AG08396 (cell line): ENCODE data around the gene ARL5A.

Experiments used
- DNase-seq: peaks from one replicate; pipeline ENCODE4 v3.0.0; 2012; ENCODE audit warnings: low spot score, mixed read lengths

Gene ARL5A

DNA sequence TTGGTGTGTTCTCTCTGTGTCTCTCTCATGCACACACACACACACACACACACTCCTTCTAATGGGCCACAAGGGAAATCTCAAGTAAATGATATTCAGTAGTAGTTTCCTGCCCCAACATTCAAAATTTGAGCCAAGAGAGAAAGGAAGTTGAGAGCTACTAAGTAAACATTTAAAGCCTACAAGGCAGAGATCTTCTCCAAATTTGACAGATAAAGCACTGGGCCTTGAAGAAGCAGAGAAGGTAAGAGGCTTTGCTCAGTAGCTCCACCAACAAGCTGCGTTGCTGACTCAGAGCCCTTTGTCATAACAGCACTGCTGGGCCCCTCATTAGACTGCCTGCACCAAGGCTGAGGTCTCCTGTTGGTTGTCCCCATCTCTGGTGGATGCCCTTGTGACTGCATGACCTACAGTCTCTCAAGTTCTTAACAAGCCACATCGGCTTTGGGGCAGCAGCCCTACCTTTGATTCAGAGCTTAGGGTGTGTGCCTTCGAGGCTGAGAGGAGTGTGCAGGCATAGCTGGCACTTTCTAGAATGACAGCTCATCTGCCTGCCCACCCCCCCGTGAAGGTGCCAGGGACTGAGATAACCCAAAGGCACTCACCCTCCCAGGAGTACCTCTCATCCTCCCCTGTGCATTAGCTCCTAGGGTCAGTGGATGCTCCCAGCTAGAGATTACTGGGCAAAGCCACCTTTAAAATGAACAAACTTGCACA, 61.6 kb downstream of the ARL5A start:
- no peak for DNase-seq

DNA sequence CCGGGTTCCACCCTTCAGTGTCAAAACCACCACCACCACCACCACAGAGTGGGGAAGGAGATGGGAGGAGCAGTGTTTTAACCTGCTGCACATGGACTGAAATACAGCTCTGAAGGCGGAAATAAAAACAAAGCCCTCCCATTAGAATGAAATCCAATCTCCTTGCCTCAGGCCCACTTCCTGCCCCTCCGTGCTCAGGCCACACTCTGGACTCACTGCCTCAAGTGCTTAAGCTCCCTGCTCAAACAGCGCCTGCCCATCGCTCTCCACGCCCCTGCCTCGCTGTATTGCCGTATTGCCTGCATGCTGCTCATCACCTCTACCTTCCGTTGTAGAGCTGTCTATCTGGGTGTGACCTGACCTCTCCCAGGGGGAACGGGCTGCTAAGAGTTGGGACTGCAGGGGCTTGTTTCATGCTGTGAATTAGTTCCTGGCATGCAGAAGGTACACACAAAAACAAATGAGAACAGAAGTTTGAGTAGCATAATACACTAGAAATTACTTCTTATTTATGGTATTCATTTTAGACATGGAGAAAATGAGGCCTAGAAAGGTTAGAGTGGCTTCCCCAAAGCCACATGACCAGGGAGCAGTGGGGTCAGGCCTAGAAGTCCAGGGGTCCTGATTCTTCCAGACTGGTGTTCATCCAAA, 62.3 kb downstream of the ARL5A start:
- no peak for DNase-seq

DNA sequence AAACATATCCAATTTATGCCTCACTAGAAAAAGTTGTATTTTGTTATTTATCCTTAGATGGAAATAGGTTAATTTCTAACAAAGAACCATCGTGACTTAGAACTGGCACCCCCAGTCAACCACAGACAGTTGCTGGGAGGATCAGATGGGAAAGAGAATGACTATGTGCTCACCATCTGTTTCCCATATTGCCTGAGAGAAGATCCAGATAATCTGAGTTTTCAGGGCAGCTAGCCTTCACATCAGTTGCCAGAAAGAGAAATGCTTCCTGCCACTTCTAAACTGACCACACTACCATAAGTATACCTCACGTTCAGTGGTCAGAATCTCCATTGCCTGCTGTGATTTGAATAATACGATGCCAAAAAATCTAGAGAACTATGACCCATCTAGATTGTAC, 65.5 kb downstream of the ARL5A start:
- DNase-seq: no peak

DNA sequence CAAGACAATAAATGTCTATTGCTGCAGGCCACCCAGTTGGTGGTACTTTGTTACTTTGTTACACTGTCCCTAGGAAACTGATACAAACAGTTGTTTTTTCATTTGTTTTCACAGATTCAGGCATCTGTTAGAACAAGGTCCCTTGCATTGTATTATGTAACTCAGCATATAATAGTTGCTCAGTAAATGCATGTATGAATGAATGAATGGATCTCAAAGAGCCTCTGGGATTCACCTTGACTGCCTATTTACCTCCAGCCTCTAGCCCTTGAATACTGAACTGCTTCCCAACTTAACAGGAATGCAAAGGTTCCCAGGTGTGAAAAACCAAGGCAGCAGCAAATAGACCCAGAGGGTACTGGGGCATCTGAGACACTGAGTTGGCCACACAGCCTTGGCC, 66.5 kb downstream of the ARL5A start:
- no peak for DNase-seq

DNA sequence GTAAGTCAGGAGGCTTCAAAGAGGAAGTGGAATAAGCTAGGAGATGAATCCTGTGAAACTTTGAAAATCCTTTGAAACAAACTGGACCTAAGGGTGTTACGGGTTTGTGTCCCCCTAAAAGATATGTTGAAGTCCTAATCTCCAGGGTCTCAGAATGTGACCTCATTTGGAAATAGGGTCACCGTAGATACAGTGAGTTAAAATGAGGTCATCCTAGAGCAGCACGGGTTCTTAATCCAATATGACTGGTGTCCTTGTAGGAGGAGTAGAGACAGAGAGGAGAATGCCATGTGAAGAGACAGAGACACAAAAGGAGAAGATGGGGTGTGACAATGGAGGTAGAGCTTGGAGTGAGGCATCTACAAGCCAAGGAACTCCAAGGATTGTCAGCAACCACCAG, 67.0 kb downstream of the ARL5A start:
- DNase-seq: no peak

DNA sequence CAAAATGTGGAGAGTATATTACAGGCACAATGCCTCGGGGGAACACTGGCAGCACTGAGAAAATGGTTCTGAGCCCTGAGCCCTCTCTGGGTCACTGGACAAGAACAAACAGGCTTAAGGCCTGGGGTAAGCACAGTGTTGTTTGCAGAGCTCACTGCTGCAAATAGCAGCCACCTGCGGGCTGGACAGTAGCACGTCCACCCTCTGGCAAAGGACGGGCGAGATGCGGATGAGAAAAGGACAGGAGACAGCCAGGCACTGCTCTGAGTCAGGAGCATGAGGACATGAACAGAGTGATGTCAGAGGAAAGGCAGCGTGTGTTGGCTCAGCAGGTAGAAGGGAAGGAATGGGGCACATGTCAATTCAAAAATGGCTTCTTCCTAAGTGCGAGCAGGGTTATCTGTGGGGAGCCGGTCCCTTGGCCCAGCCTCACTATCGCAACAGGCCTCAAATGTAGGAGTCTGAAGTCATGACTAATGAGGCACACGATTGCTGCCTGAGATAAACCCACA, 68.0 kb downstream of the ARL5A start:
- no peak for DNase-seq

DNA sequence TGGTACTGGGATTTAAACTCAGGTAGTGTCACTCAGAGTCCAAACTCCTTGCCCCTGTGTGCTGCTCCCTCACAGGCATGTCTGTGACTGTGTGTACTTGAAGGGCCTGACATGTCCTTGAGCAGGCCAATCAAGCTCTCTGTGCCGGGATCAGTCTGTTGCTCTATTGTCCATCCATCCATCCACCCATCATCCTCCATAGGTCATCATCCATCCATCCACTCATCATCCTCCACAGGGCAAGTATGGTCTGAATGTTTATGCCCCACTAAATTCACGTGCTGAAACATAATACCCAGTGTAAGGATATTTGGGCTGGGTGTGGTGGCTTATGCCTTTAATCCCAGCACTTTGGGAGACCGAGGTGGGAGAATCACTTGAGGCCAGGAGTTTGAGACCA, 69.5 kb downstream of the ARL5A start:
- no peak for DNase-seq

DNA sequence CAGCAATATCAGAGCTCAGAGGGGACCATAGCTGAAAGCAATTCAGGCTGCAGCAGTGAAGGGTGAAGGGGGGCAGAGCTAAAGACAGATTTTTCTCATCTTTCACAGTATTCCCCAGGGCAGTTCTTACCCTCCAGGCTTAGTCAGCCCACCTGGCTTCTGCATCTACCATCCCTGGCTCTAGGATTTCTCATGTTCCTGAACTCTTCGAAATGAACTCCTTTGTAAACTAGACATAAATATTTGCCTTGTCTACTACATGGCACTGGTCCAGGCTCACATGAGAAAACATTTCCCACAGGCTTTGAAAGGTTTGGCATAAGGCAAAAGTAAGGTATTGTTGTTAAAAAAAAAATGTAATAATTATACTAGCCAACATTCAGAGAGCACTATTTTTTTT, 70.4 kb downstream of the ARL5A start:
- no peak for DNase-seq

DNA sequence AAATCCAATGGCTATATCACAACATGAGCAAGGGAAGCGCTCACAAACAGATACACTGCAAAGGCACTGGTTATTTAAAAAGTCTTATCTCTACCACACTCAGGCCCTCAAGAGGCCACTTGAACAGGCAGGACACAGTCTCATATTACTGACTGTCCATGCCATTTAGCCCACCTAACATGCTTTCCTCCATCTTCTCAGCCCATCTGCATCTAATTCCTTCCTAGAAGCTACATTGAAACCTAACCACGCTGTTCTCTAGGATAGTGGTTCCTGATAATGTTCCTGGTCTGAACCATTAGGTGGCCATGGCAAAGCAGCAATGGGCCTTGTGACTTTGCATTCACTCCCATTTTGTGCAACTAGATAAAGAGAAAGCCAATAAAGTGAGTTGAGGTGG, 71.4 kb downstream of the ARL5A start:
- no peak for DNase-seq

DNA sequence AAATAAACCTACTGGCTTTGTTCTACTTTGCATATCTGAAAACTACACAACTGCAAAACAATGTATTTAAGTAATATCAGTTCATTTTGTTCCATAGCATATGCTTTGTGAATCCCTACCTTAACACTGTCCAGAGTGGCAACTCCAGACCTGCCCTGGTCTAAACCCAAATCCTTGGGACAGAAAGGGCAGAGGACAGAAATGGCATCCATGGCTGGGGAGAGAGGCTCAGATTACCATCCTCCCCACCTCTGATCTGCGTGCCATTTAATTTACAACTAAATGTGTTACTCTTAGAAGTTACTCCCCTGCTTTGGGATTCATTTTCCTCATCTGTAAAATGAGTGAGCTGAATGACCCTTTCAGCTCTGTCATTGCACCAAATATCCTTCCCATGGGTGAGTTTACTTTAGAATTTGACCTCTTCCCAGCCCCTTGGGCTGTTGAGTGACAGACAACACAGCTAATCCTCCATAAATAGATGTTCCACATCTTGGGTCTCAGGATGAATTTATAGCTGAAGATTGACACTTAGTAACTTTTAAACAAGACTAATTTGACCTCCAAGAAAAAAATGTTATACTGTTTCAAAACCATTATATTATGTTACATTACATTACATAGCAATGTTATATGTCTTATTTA, 73.8 kb downstream of the ARL5A start:
- no peak for DNase-seq

DNA sequence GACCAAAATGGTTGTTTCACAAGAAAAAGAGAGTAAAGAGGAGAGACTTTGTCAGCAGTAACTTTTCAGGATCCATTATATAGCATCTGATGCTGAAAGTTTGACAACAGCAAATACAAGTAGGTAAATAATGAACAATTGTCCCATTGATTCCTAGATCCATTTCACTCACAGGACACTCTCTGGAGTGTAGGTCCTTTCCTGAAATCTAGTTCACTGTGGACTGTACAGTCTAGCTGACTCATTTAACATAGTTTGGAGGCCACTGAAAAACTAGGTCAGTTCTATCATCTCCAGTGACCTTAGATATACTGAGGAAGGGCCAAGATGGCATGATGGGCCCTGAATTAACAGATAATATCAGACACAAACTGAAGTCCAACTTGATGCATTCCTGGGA, 74.7 kb downstream of the ARL5A start:
- no peak for DNase-seq
